HG02763 (cell line): ENCODE results near the gene COL28A1.
A peak's percentile ranks its signal among the peaks of the same experiment; 100 is the strongest.
"Not testable (repeated sequence)": the region's sequence is repeated elsewhere in the genome, so short reads cannot be mapped to it uniquely, and the experiment has no call there.

ENCODE experiments used
- ATAC-seq: cut with Tn5 transposase; IDR thresholded peaks from one replicate; pipeline ENCODE4 v1.9.1; 2021; ENCODE audit warnings: mild to moderate bottlenecking, moderate library complexity; ENCODE audit not compliant: unreplicated experiment

The COL28A1 gene

DNA sequence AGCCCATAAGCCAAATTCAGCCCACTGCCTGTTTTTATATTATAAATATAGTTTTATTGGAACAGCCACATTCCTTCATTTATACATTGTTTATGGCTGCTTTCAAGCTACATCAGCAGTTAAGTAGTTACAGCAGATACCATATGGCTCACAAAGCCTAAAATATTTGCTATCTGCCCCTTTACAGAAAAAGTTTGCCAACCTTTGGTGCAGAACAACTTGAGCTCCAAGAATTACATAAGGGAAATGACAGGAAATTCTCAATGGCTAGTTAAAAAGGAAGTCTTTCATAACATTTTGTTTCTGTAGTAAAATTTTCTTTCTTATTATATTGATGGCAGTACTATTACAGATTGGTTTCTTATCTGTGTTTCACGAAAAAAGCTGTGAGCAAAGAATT is 59.3 kb downstream of the COL28A1 start:
- no peak for ATAC-seq

- ATAC-seq = no peak
Measured at GRCh38 chr7:7475601-7476000, 60.1 kb downstream of the COL28A1 start.

GRCh38 chr7:7474436-7474835 is 61.2 kb downstream of the COL28A1 start:
- ATAC-seq = no peak

DNA sequence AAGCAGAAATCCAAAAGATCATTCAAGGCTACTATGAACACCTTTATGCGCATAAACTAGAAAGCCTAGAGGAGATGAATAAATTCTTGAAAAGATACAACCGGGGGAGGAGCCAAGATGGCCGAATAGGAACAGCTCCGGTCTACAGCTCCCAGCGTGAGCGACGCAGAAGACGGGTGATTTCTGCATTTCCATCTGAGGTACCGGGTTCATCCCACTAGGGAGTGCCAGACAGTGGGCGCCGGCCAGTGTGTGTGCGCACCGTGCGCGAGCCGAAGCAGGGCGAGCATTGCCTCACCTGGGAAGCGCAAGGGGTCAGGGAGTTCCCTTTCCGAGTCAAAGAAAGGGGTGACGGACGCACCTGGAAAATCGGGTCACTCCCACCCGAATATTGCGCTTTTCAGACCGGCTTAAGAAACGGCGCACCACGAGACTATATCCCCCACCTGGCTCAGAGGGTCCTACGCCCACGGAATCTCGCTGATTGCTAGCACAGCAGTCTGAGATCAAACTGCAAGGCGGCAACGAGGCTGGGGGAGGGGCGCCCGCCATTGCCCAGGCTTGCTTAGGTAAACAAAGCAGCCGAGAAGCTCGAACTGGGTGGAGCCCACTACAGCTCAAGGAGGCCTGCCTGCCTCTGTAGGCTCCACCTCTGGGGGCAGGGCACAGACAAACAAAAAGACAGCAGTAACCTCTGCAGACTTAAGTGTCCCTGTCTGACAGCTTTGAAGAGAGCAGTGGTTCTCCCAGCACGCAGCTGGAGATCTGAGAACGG is 70.5 kb downstream of the COL28A1 start:
- ATAC-seq = not testable (repeated sequence)

- ATAC-seq = no peak
Measured at GRCh38 chr7:7454000-7454399, 81.7 kb downstream of the COL28A1 start.

DNA sequence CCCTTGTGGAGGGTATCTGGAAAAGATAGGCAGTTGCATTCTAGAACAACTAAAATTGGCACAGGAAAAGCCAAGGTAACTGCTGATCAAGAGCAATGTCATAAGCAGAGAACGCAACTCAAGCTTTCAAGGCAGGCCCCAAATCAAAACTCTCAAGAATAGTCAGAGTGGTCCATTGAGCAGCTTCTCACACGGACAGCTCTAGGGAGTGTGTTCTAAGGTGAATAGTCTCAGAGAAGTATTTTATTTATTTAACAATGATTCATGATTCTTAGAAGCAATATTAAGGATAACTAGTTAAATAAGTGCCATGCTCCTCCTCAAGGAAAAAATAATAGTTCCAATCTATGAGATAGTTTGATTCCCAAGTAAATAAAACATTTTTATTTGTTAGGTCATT is 83.0 kb downstream of the COL28A1 start:
- ATAC-seq = no peak

DNA sequence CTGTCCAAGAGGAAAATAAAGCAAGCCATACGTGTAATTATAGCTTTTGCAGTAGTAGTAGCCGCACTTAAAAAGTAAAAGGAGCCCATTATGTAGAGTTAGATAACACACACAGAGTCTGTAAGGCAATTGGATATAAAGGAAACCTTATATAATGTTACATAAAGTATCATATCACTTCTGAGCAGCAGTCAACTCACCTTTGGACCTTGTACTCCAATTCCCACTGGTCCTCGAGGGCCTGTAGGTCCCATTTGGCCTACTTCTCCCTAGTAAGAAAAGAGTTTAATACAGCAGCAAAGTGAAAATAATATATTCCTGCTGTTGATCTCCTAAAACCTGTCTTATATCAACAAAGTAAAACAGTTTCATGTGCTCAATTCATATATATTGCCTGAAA is 83.6 kb downstream of the COL28A1 start:
- ATAC-seq = no peak

DNA sequence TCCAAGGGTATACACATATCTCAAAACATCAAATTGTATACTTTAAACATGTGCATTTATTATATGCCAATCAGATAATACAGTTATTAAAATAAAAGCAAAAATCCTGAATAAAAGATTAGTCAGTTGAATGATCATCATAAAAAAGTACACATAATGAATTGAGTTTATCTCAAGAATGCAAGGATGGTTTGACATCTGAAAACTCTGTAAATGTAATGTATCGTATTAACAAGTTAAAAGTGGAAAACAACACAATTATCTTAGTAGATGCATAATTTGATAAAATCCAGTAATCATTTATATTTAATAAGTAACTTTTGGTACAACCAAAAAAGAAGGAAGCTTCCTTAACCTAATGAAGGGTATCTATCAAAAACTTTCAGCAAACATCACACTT is 86.6 kb downstream of the COL28A1 start:
- no peak for ATAC-seq

DNA sequence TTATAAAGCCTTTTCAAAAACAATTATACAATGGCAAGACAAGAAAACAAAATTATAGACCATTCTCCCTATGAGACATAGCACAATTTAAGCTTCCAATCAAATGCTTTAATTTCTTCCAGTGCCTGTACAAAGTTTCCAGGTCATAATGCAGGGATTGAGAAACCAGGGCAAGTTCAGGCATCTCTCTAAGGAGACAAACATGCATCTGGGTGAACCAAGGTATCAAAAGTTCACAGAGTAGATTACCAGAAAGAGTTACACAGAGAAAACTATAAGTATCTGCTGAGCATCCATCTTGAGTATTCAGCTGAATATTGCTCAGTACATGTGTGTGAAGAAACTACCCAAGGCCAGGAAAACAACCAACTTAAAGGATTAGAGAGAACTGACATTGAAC is 89.1 kb downstream of the COL28A1 start:
- ATAC-seq = no peak

GRCh38 chr7:7443806-7444350 is 91.8 kb downstream of the COL28A1 start:
- ATAC-seq = no peak

GRCh38 chr7:7439564-7439963 is 96.1 kb downstream of the COL28A1 start:
- no peak for ATAC-seq

GRCh38 chr7:7438851-7439250 is 96.8 kb downstream of the COL28A1 start:
- ATAC-seq = no peak

DNA sequence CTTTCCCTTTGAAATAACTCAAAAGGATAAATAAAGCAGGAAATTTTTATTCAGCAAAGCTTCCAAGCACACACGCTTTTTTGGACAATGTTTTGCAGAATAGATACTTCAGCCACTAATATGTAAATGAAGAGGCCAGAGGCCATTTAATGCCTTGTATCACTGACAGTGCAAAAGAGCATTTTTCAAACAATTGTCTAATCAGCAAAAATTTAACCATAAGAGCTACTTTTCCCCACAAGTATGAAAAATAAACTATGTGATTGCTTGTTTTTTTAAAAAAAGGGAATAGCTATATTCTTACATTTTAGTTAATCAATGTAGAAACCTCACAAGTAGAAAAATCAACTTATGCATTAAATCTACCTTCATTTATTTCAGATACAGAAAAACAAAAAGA is 99.7 kb downstream of the COL28A1 start:
- ATAC-seq = no peak

DNA sequence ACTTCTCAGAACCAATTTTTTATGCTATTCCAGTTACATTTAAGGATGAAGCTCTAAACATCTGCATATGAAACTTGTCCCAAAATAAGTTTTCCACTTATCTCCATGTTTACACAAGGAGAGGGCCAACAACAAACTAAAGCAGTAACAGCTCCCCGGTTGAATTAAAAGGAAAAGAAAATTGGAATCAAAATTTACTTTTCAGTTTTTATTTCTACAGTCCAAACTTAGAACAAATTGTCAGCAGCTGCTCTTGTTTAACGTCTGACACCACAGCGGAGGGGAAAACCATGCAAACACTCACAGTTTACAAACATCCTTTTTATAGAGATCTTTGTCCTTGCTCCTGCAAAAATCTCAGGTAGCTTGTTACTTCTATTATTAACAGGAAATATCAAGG is 101.3 kb downstream of the COL28A1 start:
- ATAC-seq = no peak

- no peak for ATAC-seq
Measured at GRCh38 chr7:7433811-7434210, 101.9 kb downstream of the COL28A1 start.

GRCh38 chr7:7432979-7433378 is 102.7 kb downstream of the COL28A1 start:
- ATAC-seq = no peak

- no peak for ATAC-seq
Measured at GRCh38 chr7:7428806-7429205, 106.9 kb downstream of the COL28A1 start.

DNA sequence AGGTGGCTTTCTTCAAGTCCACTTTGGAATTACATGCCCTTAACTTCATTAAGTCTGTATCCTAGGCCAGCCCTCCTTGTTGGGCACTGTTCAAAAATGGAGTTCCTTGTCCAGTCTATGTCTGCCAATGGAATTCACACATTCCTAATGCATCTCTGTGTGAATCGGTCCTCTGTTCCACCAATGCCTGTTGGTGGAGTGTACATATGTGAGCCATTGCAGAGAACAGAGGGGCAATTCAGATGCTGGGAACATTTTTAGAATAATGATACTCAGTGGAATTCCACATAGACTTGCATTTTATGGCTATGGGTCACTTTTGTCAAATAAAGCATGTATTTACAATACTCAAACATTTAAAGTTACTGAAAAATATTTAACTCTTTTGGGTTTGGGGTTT is 108.3 kb downstream of the COL28A1 start:
- ATAC-seq = no peak

- ATAC-seq = no peak
Measured at GRCh38 chr7:7426676-7427075, 109.0 kb downstream of the COL28A1 start.

DNA sequence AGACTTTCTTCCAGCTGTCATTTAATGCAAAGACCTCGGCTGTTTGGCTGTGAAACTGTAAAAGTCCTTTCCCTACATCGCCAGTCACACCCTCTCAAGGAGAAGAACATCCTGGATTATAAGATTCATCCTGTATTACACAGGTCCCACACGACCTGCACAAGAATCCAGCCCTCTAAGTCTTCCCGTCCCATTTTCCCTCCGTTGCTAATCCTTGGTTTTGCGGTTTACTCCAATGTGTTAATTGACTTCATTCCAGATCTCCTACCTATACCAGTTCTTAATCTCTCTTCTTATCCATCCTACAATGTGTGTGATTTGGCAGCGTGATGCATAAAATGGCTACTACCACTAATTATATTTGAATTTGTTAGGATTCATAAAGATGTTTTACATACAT is 110.4 kb downstream of the COL28A1 start:
- ATAC-seq = no peak

- peak; percentile 58 for ATAC-seq
Measured at GRCh38 chr7:7424151-7424873, 111.4 kb downstream of the COL28A1 start.

DNA sequence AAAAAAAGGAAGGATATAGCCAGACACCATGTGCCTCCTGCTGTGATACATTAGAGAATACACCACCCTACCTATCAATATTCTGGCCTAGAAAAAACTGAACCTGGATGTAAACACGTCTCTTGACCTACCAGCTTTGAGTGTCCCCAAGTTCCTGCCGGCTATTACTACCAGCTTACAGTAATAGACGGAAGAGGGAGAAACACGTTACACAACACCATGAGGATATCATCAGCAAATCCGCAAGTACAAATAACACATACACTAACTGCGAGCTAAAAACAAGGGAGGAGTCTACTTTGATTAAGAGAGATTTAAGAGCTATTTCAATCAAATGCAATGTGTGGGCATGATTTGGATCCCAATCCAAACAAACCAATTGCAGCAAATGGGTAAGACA is 113.0 kb downstream of the COL28A1 start:
- ATAC-seq = no peak
